CD8-positive, alpha-beta memory T cell (primary cell): ENCODE measurements around the gene PLPP4. TPM values are rescaled to one million over a fixed set of nuclear protein-coding genes. Genes with fewer than 3 reads are reported as not detected.
A peak's percentile ranks its signal among the peaks of the same experiment; 100 is the strongest.

Source experiments
- CTCF ChIA-PET: fragments of 350-600 bp; sonication (Branson Sonifier 250); formaldehyde crosslinking; loops from one replicate; lab custom pipeline; 2021; ENCODE audit warnings: antibody characterized with exemption; lab: Charles Lee
- POLR2A ChIA-PET: fragments of 350-600 bp; sonication (Branson Sonifier 250); formaldehyde crosslinking; loops from one replicate; lab custom pipeline; 2021; ENCODE audit warnings: antibody characterized with exemption; lab: Charles Lee
- DNase-seq, 5 donors: peaks; one replicate each; pipeline versions ENCODE4 v3.0.0 to v3.0.0-alpha.2; 2020 to 2022; ENCODE audit warnings: mixed read lengths in 1 of 5
- H3K27ac ChIP-seq: one replicate; pipeline ENCODE4 v1.7.0; 2013; ENCODE audit warnings: low read depth, mild to moderate bottlenecking, low read length, moderate library complexity
- H3K27me3 ChIP-seq: 2 replicates; pipeline ENCODE4 v1.7.0; 2013; ENCODE audit warnings: low read length, mild to moderate bottlenecking; ENCODE audit not compliant: insufficient read depth, poor library complexity, severe bottlenecking
- H3K36me3 ChIP-seq: 2 replicates; pipeline ENCODE4 v1.7.0; 2013; ENCODE audit warnings: mild to moderate bottlenecking, low read length, moderate library complexity; ENCODE audit not compliant: insufficient read depth
- H3K4me1 ChIP-seq: 2 replicates; pipeline ENCODE4 v1.7.0; 2013; ENCODE audit warnings: mild to moderate bottlenecking, low read length, moderate library complexity; ENCODE audit not compliant: insufficient read depth
- H3K4me3 ChIP-seq: 2 replicates; pipeline ENCODE4 v1.7.0; 2013; ENCODE audit warnings: mild to moderate bottlenecking, low read length
- H3K9me3 ChIP-seq: 2 replicates; pipeline ENCODE4 v1.7.0; 2013; ENCODE audit warnings: mild to moderate bottlenecking, low read length
- H3K27ac Mint-ChIP-seq, 8 donors: one replicate each; pipeline ENCODE4 v1.8.0; 2020 to 2021; ENCODE audit warnings: mixed read lengths in 8 of 8, mild to moderate bottlenecking in 6 of 8, inconsistent platforms in 3 of 8, moderate library complexity in 3 of 8
- H3K27me3 Mint-ChIP-seq, 2 donors: one replicate each; pipeline ENCODE4 v1.8.0; 2020 to 2021; ENCODE audit warnings: mixed read lengths in 2 of 2, mild to moderate bottlenecking in 1 of 2, moderate library complexity in 1 of 2
- H3K36me3 Mint-ChIP-seq, 3 donors: one replicate each; pipeline ENCODE4 v1.8.0; 2020 to 2021; ENCODE audit warnings: mixed read lengths in 3 of 3, inconsistent platforms in 1 of 3, mild to moderate bottlenecking in 1 of 3
- H3K4me1 Mint-ChIP-seq, 3 donors: one replicate each; pipeline ENCODE4 v1.8.0; 2020 to 2021; ENCODE audit warnings: mixed read lengths in 3 of 3, inconsistent platforms in 1 of 3, mild to moderate bottlenecking in 1 of 3
- H3K4me3 Mint-ChIP-seq, 7 donors: one replicate each; pipeline ENCODE4 v1.8.0; 2020 to 2021; ENCODE audit warnings: mixed read lengths in 7 of 7, mild to moderate bottlenecking in 6 of 7, moderate library complexity in 4 of 7, inconsistent platforms in 2 of 7
- H3K9me3 Mint-ChIP-seq, 5 donors: one replicate each; pipeline ENCODE4 v1.8.0; 2020 to 2022; ENCODE audit warnings: mixed read lengths in 5 of 5, mild to moderate bottlenecking in 3 of 5, moderate library complexity in 2 of 5, inconsistent platforms in 1 of 5
- polyA plus RNA-seq: library from polyadenylated mRNA; unstranded; fragments of 300-500 nt; fragmentation: Illumina TruSeq; gene quantifications from one replicate; pipeline ENCODE4 v1.2.3, GENCODE V29; 2021
- total RNA-seq, 2 experiments: library from RNA; stranded (reverse); gene quantifications; one replicate each; pipeline ENCODE4 v1.2.3, GENCODE V29; 2021

Gene PLPP4
- total RNA-seq (not detected), polyA plus RNA-seq (not detected)

DNA sequence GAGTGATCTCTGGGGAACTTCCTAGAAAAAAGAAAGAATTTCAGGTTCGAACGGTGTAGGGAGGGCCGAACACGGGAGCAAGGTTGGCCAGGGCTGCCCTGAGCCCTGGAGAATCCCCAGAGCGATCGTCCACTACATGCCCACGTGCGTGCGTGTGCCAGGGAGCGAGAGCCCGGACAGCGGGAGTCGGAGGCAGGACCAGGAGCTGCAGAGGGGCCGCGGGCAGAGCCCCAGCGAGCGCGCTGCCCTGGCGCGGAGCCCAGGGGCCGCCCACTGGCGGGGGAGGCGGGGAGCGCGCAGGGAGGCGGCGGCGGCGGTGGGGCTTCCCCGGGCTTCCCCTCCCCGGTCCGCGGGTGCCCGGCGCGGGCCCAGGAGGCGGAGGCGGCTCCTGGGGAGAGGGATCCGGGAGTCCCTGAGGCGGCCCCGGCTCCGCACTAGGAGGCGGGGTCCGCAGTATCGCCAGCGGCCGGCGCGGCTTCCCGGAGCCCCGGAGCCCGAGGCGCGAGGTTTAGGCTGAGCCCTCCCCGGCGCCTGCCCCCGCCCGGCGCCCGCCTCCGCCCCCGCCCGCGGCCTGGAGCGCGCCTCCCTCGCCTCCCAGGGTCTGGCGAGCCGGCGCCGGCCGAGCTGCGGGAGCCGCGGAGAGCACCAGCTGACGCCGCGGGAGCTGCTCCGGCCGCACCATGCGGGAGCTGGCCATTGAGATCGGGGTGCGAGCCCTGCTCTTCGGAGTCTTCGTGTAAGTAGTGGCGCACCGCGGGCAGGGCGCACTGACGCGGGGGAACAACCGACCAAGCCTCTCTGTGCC is at the start of gene PLPP4:
Gene PLPP4, plus strand, starts transcription at position 602 of the 805 bp plus-strand sequence. Its CDS starts 79 bp downstream, at position 681.
- POLR2A ChIA-PET, result no interaction called here
- CTCF ChIA-PET, result no interaction called here
- H3K36me3 Mint-ChIP-seq, result no peaks in the 10 kb centered on the region
- DNase-seq, result no peak
- peaks cover 25 to 41% of the 10 kb centered on the region in 2 donors for H3K27me3 Mint-ChIP-seq
- no peak within 1 kb of the TSS for H3K27ac ChIP-seq
- H3K27ac Mint-ChIP-seq, result no peak within 1 kb of the TSS
- no peaks in the 10 kb centered on the region for H3K4me1 Mint-ChIP-seq
- no peaks in the 10 kb centered on the region for H3K9me3 ChIP-seq
- no peaks in the 10 kb centered on the region for H3K27me3 ChIP-seq
- H3K9me3 Mint-ChIP-seq, result peaks cover 0 to 7% (median 2%) of the 10 kb centered on the region in 5 donors
- H3K4me3 Mint-ChIP-seq, result peak within 1 kb of the TSS in 3 of 7 donors; percentile 23 to 39 (median 25)
- H3K4me3 ChIP-seq, result no peak within 1 kb of the TSS
- no peaks in the 10 kb centered on the region for H3K4me1 ChIP-seq
- H3K36me3 ChIP-seq, result no peaks in the 10 kb centered on the region

DNA sequence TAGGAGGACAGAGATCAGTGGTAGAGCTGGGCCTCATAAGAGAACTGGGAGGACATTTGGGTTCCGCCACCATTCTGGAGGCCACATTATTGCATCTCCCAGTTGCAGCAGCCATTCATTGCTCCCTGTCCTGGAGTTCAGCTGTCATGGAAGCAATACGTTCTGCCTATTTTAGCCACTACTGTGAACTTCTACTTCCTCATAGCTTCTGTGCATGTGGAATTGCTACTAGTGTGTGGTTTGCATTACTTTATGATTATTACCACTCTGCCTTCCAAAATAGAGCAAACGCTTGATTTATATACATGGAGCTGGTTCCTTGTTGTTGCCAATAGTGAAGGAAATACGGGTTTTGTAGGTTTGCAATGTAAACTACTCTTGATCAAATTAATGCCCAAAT is 47.2 kb upstream of the PLPP4 start:
- H3K36me3 ChIP-seq, result no peaks in the 10 kb centered on the region
- no peaks in the 10 kb centered on the region for H3K27me3 ChIP-seq
- H3K27ac Mint-ChIP-seq, result no peak overlapping the region
- no peak for DNase-seq
- ChIA-PET POLR2A (no interaction called here), CTCF (no interaction called here)
- H3K9me3 ChIP-seq, result no peaks in the 10 kb centered on the region
- H3K4me1 Mint-ChIP-seq, result no peaks in the 10 kb centered on the region
- H3K27me3 Mint-ChIP-seq, result peaks cover 0 to 7% of the 10 kb centered on the region in 2 donors
- peaks cover 0 to 9% (median 2%) of the 10 kb centered on the region in 5 donors for H3K9me3 Mint-ChIP-seq
- H3K4me3 ChIP-seq, result no peak overlapping the region
- no peak overlapping the region for H3K4me3 Mint-ChIP-seq
- no peaks in the 10 kb centered on the region for H3K4me1 ChIP-seq
- no peak overlapping the region for H3K27ac ChIP-seq
- H3K36me3 Mint-ChIP-seq, result no peaks in the 10 kb centered on the region

DNA sequence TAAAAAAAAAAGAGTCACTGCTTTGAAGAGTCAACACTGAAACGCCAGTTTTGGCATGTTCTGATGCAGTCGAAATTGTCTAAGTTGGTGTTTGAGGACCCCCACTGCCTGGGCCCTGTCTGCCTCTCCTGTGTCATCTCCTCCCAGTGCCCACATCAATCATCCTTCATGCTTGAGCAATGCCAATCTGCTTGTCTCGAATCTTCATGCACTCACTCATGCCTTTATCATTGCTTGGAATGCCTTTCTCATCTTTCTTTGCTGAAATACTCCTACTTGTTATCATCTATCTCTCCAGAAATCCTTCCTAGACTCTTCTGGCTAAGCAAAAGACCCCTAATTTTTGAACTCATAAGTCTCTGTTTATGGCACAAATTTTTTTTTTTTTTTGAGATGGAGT is 42.1 kb upstream of the PLPP4 start:
- no peaks in the 10 kb centered on the region for H3K27me3 ChIP-seq
- H3K4me1 Mint-ChIP-seq, result no peaks in the 10 kb centered on the region
- no peak overlapping the region for H3K4me3 ChIP-seq
- H3K27me3 Mint-ChIP-seq, result peaks cover 0 to 9% of the 10 kb centered on the region in 2 donors
- no peak overlapping the region for H3K27ac Mint-ChIP-seq
- no peak overlapping the region for H3K27ac ChIP-seq
- H3K36me3 ChIP-seq, result no peaks in the 10 kb centered on the region
- DNase-seq, result no peak
- H3K36me3 Mint-ChIP-seq, result no peaks in the 10 kb centered on the region
- ChIA-PET CTCF (no interaction called here), POLR2A (no interaction called here)
- peaks cover 0 to 10% (median 2%) of the 10 kb centered on the region in 5 donors for H3K9me3 Mint-ChIP-seq
- no peaks in the 10 kb centered on the region for H3K4me1 ChIP-seq
- no peaks in the 10 kb centered on the region for H3K9me3 ChIP-seq
- H3K4me3 Mint-ChIP-seq, result no peak overlapping the region

DNA sequence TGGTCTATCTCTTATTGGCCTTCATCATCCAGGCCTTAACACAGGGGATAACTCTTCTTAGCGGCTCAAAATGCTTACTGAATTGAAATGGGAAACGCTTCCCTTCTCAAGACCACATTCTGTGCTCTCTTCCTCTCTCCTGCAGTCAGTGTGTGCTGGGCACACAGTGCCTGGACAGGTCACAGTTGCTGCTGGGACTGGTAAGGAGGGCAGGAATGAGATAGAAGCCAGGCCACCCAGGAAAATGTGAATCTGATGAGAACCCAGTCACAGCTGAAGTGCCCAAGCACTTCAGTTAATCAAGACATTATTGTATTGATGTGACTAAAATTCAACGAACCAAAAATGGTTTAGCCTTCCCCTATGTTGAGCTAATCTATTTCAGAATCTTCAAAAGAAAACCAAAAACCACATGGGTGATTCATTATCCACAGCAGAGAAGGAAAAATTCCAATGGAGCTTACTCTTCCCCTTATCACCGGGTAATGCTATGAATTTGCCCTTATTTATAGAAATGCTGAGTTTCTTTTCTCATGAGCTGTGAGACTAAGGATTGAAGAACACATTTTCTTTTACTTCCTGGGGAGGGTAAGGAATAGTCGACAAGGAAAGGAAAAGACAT is 41.2 kb upstream of the PLPP4 start:
- no peaks in the 10 kb centered on the region for H3K36me3 Mint-ChIP-seq
- H3K9me3 ChIP-seq, result no peaks in the 10 kb centered on the region
- no peak overlapping the region for H3K27ac ChIP-seq
- no peak overlapping the region for H3K27ac Mint-ChIP-seq
- no peaks in the 10 kb centered on the region for H3K36me3 ChIP-seq
- no peaks in the 10 kb centered on the region for H3K4me1 Mint-ChIP-seq
- CTCF ChIA-PET, result no interaction called here
- peaks cover 0 to 10% (median 2%) of the 10 kb centered on the region in 5 donors for H3K9me3 Mint-ChIP-seq
- H3K4me3 Mint-ChIP-seq, result no peak overlapping the region
- no peaks in the 10 kb centered on the region for H3K27me3 ChIP-seq
- H3K4me1 ChIP-seq, result no peaks in the 10 kb centered on the region
- H3K4me3 ChIP-seq, result no peak overlapping the region
- POLR2A ChIA-PET, result no interaction called here
- no peak for DNase-seq
- peaks cover 0 to 9% of the 10 kb centered on the region in 2 donors for H3K27me3 Mint-ChIP-seq

DNA sequence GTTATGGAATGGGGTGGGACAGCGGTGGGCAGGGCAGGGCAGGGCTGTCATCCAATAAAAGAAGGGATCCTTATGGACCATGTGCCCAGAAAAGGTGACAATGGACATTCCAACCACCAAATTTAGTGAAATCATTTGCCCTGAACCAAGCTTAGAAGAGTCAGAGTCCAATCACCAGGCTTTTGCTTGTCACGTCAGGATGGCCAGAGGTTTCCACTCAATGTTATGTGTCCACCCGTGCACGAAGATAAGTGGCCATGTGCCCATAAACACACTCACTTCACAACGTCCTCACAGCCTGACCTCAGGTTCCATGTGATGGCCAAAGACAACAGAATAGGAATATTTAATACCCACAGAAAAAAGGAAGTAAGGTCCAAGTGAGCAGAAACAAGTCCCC is 36.6 kb upstream of the PLPP4 start:
- Mint-ChIP-seq H3K9me3 (peaks cover 0 to 2% (median 0%) of the 10 kb centered on the region in 5 donors), H3K4me3 (no peak overlapping the region), H3K27ac (no peak overlapping the region), H3K27me3 (peaks cover 4% of the 10 kb centered on the region in 2 donors), H3K4me1 (no peaks in the 10 kb centered on the region), H3K36me3 (no peaks in the 10 kb centered on the region)
- no peaks in the 10 kb centered on the region for H3K36me3 ChIP-seq
- H3K27ac ChIP-seq, result no peak overlapping the region
- H3K4me1 ChIP-seq, result no peaks in the 10 kb centered on the region
- ChIA-PET POLR2A (no interaction called here), CTCF (no interaction called here)
- no peak overlapping the region for H3K4me3 ChIP-seq
- H3K9me3 ChIP-seq, result no peaks in the 10 kb centered on the region
- H3K27me3 ChIP-seq, result no peaks in the 10 kb centered on the region
- DNase-seq, result no peak

DNA sequence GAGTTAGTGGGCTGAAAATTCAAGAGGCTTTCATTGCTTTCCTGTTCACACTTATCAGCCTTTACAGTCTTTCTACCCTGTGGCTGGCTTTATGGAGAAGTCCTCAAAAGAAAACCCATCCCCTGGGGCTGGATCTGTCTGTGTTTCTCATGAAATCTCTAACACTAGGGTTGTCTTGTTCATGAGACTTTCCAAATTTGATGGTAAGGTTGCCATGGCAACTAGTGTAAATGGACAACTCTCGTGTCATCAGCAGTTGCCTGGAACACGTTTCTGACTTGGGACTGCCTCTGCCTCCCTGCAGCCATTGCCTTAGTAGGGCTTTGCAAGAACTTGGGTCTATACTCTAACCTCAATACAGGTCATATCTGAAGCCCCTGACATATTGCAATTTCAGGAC is 35.8 kb upstream of the PLPP4 start:
- Mint-ChIP-seq H3K9me3 (peaks cover 0 to 2% (median 0%) of the 10 kb centered on the region in 5 donors), H3K27ac (peak overlapping the region in 1 of 8 donors; percentile 17), H3K36me3 (no peaks in the 10 kb centered on the region), H3K4me3 (no peak overlapping the region), H3K27me3 (peaks cover 4% of the 10 kb centered on the region in 2 donors), H3K4me1 (no peaks in the 10 kb centered on the region)
- Histone ChIP-seq H3K27ac (no peak overlapping the region), H3K36me3 (no peaks in the 10 kb centered on the region), H3K9me3 (no peaks in the 10 kb centered on the region), H3K4me1 (no peaks in the 10 kb centered on the region), H3K27me3 (no peaks in the 10 kb centered on the region), H3K4me3 (no peak overlapping the region)
- POLR2A ChIA-PET, result no interaction called here
- CTCF ChIA-PET, result no interaction called here
- DNase-seq, result no peak

DNA sequence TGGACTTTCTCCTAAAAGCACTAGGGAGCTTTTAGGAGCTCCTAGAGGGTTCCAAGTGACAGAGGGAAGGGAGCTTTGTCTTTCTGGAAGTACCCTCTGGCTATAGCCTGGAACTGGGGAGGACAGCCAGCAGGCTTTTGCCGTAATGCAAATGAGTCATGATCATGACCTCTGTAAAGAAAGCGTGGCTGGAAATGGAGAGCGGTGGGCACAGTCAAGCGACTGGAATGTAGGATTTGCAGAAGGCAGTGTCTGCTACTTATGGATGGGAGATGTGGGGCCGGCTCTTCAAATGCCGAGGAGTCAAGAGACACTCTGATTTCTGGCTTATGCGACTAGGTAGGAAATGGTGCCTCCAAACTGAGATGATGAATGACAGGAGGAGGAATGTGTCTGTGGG is 34.6 kb upstream of the PLPP4 start:
- Mint-ChIP-seq H3K4me3 (no peak overlapping the region), H3K4me1 (no peaks in the 10 kb centered on the region), H3K27me3 (peaks cover 4% of the 10 kb centered on the region in 2 donors), H3K9me3 (peaks cover 0 to 2% (median 0%) of the 10 kb centered on the region in 5 donors), H3K27ac (no peak overlapping the region), H3K36me3 (no peaks in the 10 kb centered on the region)
- no peak for DNase-seq
- no peaks in the 10 kb centered on the region for H3K9me3 ChIP-seq
- H3K4me3 ChIP-seq, result no peak overlapping the region
- H3K27me3 ChIP-seq, result no peaks in the 10 kb centered on the region
- POLR2A ChIA-PET, result no interaction called here
- no peaks in the 10 kb centered on the region for H3K36me3 ChIP-seq
- CTCF ChIA-PET, result interaction anchor here (1.0 kb wide), 1 partner anchor 30 kb away, joined by 3 read pairs; no protein-coding TSS in a partner anchor
- H3K4me1 ChIP-seq, result no peaks in the 10 kb centered on the region
- H3K27ac ChIP-seq, result no peak overlapping the region
